ACC112 (cell line): Measurements from ENCODE around the gene STRADA.
"Not testable (repeated sequence)": the region's sequence is repeated elsewhere in the genome, so short reads cannot be mapped to it uniquely, and the experiment has no call there.

Experiments
- H2AFZ ChIP-seq: fragments of 200-600 bp; sonication (generic); one replicate; pipeline ENCODE4 v1.6.0; 2017; ENCODE audit warnings: antibody characterized with exemption, low read length; ENCODE audit not compliant: unreplicated experiment
- H3K27ac ChIP-seq: fragments of 200-600 bp; sonication (generic); 2 replicates; pipeline ENCODE4 v1.5.1; 2014; ENCODE audit warnings: low read depth, mild to moderate bottlenecking, antibody characterized with exemption, low read length, moderate library complexity
- H3K27me3 ChIP-seq: fragments of 200-600 bp; sonication (generic); 2 replicates; pipeline ENCODE4 v1.6.1; 2014; ENCODE audit warnings: mild to moderate bottlenecking, antibody characterized with exemption, low read length, moderate library complexity, mixed read lengths; ENCODE audit not compliant: insufficient read depth
- H3K36me3 ChIP-seq: fragments of 200-600 bp; sonication (generic); 2 replicates; pipeline ENCODE4 v1.6.1; 2016; ENCODE audit warnings: mild to moderate bottlenecking, antibody characterized with exemption, low read length, moderate library complexity, mixed read lengths; ENCODE audit not compliant: insufficient read depth
- H3K4me1 ChIP-seq: fragments of 200-600 bp; sonication (generic); one replicate; pipeline ENCODE4 v1.6.1; 2016; ENCODE audit warnings: low read length, mixed read lengths; ENCODE audit not compliant: insufficient read depth, unreplicated experiment, control insufficient read depth
- H3K4me3 ChIP-seq: fragments of 200-600 bp; sonication (generic); 2 replicates; pipeline ENCODE4 v1.5.1; 2014; ENCODE audit warnings: mild to moderate bottlenecking, low read depth, low read length
- H3K79me2 ChIP-seq: fragments of 200-600 bp; sonication (generic); one replicate; pipeline ENCODE4 v1.6.0; 2016; ENCODE audit warnings: low read length; ENCODE audit not compliant: control insufficient read depth, unreplicated experiment, insufficient read depth

Gene STRADA

DNA sequence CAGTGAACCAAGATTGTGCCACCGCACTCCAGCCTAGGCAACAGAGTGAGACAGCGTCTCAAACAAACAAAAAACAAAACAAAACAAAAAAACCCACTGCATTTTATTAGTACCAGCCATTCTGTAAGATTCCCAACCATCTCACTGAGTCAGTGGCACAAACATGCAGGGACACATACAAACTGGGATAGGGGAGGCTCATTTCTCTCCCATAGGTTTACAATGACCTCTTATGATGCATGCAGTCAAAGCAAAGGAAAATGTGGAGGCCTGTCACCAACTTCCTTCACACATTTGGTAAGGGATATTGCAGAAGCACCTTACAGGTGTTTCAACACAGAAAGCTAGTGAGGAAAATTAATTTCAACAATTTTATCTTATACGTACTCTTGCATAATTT lies 12.4 kb upstream of the STRADA start:
- Histone ChIP-seq H3K27ac (no peak overlapping the region), H3K79me2 (no peaks in the 10 kb centered on the region), H3K36me3 (peaks cover 38% of the 10 kb centered on the region), H3K4me1 (no peaks in the 10 kb centered on the region), H2AFZ (no peak overlapping the region), H3K4me3 (no peak overlapping the region), H3K27me3 (no peaks in the 10 kb centered on the region)

DNA sequence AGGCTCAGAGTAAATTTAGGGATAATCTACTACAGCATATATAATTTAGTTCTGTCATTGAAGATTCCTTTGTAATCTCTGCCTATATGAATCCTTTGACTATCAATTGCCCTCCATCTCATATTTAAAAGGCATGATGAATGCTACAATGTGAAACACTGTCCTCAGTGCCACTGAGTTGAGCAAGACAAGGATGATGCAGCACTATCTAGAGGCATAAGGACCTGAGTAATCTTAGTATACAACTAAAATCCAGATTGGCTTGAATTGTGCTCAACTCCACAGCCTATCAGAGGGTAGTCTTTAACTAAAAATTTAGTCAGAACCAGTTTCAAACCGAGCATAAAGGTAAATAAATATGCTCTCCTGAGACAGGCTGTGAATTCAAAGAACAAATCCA lies 11.6 kb upstream of the STRADA start:
- Histone ChIP-seq H3K4me3 (no peak overlapping the region), H3K27ac (no peak overlapping the region), H2AFZ (no peak overlapping the region), H3K36me3 (peaks cover 35% of the 10 kb centered on the region), H3K79me2 (no peaks in the 10 kb centered on the region), H3K27me3 (no peaks in the 10 kb centered on the region), H3K4me1 (no peaks in the 10 kb centered on the region)

DNA sequence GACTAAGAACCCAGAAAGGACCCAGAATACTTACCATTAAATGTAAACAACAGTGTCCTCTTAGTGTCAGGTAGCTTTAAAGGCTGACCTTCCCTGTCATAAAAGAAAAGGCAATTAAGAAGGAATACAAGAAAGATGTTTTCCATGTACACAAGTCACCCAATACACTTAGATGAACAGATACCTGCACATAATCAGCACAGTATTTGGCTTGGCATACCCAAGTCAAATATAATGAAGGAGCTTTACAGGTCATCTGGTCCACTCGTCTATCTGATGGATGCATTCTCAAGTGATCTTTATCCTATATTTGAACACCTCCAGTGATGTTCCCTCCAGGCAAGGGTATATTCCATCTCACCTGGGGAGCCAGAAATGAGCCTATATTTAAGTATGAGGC lies 11.1 kb upstream of the STRADA start:
- no peaks in the 10 kb centered on the region for H3K79me2 ChIP-seq
- no peak overlapping the region for H2AFZ ChIP-seq
- H3K36me3 ChIP-seq, result peaks cover 35% of the 10 kb centered on the region
- no peak overlapping the region for H3K4me3 ChIP-seq
- H3K27me3 ChIP-seq, result no peaks in the 10 kb centered on the region
- H3K27ac ChIP-seq, result no peak overlapping the region
- H3K4me1 ChIP-seq, result no peaks in the 10 kb centered on the region

DNA sequence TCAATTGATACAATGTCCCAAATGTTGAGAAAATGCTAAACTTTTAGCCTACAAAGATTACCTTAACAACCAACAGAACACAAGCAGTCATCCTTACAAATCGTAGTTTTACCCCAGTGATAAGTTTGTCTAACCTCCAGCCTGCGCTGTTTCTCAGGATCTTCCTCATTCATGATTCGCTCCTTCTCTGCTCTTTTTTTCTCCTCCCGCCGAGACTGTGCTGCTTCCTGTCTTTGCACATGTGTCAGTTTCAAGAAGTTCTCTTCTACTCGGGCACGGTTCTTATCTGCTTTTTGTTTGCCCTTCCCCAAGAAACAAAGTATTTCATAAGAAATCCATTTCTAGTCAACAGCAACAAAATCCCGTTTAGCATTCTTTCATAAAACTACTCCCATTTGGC lies 10.2 kb upstream of the STRADA start:
- Histone ChIP-seq H3K4me3 (no peak overlapping the region), H3K4me1 (no peaks in the 10 kb centered on the region), H3K36me3 (peaks cover 30% of the 10 kb centered on the region), H2AFZ (no peak overlapping the region), H3K79me2 (no peaks in the 10 kb centered on the region), H3K27me3 (no peaks in the 10 kb centered on the region), H3K27ac (no peak overlapping the region)

DNA sequence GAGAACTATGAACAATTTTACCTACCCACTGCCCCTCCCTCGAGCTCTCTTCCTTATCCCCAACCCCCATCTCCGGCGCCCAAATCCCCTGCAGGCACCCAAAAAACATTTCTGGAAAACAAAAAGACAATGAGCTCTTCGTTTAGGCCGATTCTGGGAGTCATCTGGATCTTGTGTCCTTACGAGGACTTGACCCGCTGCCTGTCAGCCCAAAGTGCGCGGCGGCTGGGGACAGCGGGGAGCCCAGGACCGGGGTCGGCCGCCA lies 524 bp downstream of the STRADA start:
- Histone ChIP-seq H3K79me2 (peaks cover 18% of the 10 kb centered on the region), H3K27ac (peak overlapping the region; percentile 30), H2AFZ (peak overlapping the region; percentile 73), H3K27me3 (no peaks in the 10 kb centered on the region), H3K4me3 (peak overlapping the region; percentile 84), H3K36me3 (peaks cover 7% of the 10 kb centered on the region), H3K4me1 (no peaks in the 10 kb centered on the region)

DNA sequence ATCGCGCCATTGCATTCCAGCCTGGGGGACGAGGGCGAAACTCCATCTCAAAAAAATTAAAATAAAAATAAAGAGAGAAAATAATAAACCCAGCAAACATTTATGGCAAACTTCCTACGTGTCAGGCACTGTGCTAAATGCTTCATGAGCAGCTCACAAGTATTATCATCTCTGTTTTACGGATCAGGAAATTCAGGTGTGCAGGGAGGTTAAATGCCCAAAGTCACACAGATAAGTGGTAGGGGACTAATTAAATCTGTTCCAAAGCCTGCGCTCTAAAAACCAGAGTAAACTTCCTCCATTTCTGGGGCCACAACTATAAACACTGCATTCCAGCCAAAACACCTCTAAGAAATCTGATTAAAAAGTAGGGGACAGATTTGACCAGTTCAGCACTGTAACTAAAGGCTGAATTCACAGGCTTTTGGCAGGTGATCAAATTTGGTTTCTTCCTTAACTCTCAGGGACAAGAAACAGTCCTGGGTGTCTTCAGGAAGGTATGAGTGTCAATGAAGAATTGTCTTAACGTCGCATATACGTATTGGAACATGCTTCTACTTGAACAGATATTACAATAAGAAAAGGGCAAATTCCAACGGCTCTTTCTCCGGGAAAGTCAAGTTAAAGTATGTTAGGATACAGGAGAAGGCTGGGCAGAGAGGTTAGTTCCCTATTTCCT lies 996 bp downstream of the STRADA start:
- Histone ChIP-seq H3K4me3 (peak overlapping the region; percentile 84), H3K79me2 (peaks cover 20% of the 10 kb centered on the region), H2AFZ (peak overlapping the region; percentile 73), H3K4me1 (no peaks in the 10 kb centered on the region), H3K27me3 (no peaks in the 10 kb centered on the region), H3K36me3 (peaks cover 2% of the 10 kb centered on the region; the same call in 1 of the 2 replicates), H3K27ac (peak overlapping the region; percentile 30)

DNA sequence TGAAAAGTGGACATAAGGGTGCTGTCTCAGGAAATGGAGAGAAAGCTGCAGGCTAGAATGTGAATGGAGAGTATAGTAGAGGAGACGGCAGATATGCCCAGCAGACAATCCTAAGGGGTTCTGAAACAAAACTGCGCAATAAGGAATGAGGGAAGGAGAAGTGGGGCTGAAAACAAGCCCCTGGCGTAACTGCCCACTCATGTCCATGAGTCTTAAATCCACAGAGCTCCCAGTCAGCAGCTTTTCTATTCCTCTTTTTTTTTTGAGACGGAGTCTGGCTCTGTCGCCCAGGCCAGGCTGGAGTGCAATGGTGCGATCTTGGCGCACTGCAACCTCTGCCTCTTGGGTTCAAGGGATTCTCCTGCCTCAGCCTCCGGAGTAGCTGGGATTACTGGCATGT lies 5.9 kb downstream of the STRADA start:
- H3K36me3 ChIP-seq, result 0 out of 2 replicates have a peak, but pooled peaks cover 5% of the 10 kb centered on the region
- no peak overlapping the region for H3K27ac ChIP-seq
- H3K79me2 ChIP-seq, result peaks cover 17% of the 10 kb centered on the region
- H3K4me1 ChIP-seq, result no peaks in the 10 kb centered on the region
- no peak overlapping the region for H2AFZ ChIP-seq
- H3K27me3 ChIP-seq, result no peaks in the 10 kb centered on the region
- H3K4me3 ChIP-seq, result no peak overlapping the region

DNA sequence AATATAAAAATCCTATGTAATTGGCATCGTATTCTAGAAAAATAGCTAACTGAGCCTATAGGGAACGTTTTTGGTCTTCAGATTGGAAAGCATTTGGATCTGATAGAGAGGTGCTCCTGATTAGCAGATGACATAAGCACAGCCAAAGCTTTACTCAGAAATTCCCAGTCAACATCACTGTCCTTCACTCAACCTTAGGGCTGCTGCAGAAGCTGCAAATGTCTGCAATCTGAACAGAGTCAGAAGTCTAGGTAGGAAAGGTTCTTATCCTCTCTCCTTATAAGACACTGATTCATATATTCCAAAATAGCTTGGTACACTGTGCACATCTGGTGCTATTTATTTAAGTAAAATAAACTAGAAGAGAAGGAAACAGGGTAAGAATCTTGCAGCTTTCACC lies 19.2 kb downstream of the STRADA start:
- peaks cover 14% of the 10 kb centered on the region; the same call in 1 of the 2 replicates for H3K36me3 ChIP-seq
- no peaks in the 10 kb centered on the region for H3K79me2 ChIP-seq
- H3K4me3 ChIP-seq, result no peak overlapping the region
- no peaks in the 10 kb centered on the region for H3K4me1 ChIP-seq
- no peak overlapping the region for H3K27ac ChIP-seq
- no peak overlapping the region for H2AFZ ChIP-seq
- H3K27me3 ChIP-seq, result no peaks in the 10 kb centered on the region

DNA sequence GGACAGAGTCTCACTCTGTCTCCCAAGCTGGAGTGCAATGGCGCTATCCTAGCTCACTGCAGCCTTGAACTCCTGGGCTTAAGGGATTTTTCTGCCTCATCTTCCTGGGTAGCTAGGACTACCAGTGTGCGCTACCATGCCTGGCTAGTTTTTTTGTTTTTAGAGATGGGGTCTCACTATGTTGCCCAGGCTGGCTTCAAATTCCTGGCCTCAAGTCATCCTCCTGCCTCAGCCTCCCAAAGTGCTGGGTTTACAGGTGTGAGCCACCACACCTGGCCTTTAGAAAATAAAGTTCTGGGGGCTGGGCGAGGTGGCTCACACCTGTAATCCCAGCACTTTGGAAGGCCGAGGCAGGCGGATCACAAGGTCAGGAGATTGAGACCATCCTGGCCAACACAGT lies 21.4 kb downstream of the STRADA start:
- not testable (repeated sequence) for H3K27me3 ChIP-seq, H2AFZ ChIP-seq, H3K79me2 ChIP-seq, H3K27ac ChIP-seq, H3K36me3 ChIP-seq, H3K4me3 ChIP-seq, H3K4me1 ChIP-seq

DNA sequence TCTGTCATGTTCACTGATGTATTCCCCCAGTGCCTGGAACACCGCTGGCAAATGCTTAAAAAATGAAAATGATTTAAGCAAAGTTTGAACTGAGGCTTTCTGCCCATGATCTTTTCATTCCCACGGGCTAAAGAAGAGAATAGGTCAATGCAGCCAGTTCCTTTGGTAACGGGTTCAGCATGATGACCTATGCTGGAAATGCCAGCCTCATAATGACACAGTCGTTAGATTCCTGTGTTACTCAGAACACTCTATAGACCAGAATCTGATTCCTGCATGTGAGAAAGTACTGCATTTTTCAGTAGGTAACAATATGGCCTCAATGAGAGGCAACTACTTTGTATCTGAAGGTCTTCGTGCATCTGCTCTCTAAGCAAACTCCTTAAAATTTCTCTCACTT lies 22.6 kb downstream of the STRADA start:
- Histone ChIP-seq H3K27me3 (no peaks in the 10 kb centered on the region), H3K36me3 (peaks cover 9% of the 10 kb centered on the region; the same call in 1 of the 2 replicates), H3K79me2 (no peaks in the 10 kb centered on the region), H3K4me1 (no peaks in the 10 kb centered on the region), H3K4me3 (no peak overlapping the region), H2AFZ (no peak overlapping the region), H3K27ac (no peak overlapping the region)

DNA sequence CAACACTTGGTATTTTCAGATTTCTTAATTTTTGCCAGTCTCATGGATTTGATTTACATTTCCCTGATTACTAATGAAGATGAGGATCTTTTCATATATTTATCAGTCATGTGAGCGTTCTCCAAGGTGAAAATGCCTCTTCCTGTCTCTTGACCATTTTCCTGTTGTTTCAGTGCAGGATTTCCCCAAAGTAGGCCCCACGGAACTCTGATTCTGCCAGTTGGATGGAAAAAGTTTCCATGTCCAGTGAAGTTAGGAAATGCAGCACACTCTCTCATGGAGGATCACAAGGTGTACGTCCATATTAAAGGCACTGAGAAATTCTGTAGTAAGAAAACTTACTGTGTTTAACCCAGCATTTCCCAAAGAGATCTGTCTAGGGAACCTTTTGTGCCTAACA lies 25.2 kb downstream of the STRADA start:
- H3K4me1 ChIP-seq, result no peaks in the 10 kb centered on the region
- no peak overlapping the region for H3K27ac ChIP-seq
- no peaks in the 10 kb centered on the region for H3K79me2 ChIP-seq
- H3K4me3 ChIP-seq, result no peak overlapping the region
- no peaks in the 10 kb centered on the region for H3K27me3 ChIP-seq
- peaks cover 12% of the 10 kb centered on the region; the same call in 1 of the 2 replicates for H3K36me3 ChIP-seq
- no peak overlapping the region for H2AFZ ChIP-seq
